AG09309 (cell line): ENCODE data around the gene POM121L2.

Source experiments
- DNase-seq: peaks from one replicate; pipeline ENCODE4 v3.0.0-alpha.2; 2010; ENCODE audit warnings: low read depth
- H3K4me3 ChIP-seq: 2 replicates; pipeline ENCODE4 v1.5.1; 2011; ENCODE audit warnings: mild to moderate bottlenecking, low read depth, low read length, moderate library complexity; ENCODE audit not compliant: control insufficient read depth
- TF ChIP-seq, protein P1 (sequence below): IDR thresholded peaks from 2 replicates; pipeline ENCODE4 v1.5.1; 2011; ENCODE audit warnings: mild to moderate bottlenecking, low read depth, low read length, inconsistent platforms; ENCODE audit not compliant: insufficient read depth, control insufficient read depth; ENCODE audit errors: missing control alignments

Gene POM121L2

DNA sequence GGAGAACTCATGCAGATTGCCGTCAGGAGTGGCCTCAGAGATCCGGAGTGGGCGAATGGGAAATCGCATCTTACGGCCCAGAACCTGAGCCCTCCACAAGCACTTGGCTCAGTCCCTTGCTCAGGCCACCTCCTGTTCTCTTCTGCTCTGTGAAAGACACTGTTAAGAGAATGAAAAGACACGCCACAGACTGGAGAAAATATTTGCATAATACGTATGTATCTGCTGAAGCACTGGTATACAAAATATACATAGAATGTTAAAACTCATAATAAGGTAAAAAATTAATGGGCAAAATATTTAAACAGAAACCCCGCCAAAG, 838 bp upstream of the POM121L2 start:
- DNase-seq, result no peak
- no peak overlapping the region for H3K4me3 ChIP-seq
- TF ChIP-seq, protein P1, sequence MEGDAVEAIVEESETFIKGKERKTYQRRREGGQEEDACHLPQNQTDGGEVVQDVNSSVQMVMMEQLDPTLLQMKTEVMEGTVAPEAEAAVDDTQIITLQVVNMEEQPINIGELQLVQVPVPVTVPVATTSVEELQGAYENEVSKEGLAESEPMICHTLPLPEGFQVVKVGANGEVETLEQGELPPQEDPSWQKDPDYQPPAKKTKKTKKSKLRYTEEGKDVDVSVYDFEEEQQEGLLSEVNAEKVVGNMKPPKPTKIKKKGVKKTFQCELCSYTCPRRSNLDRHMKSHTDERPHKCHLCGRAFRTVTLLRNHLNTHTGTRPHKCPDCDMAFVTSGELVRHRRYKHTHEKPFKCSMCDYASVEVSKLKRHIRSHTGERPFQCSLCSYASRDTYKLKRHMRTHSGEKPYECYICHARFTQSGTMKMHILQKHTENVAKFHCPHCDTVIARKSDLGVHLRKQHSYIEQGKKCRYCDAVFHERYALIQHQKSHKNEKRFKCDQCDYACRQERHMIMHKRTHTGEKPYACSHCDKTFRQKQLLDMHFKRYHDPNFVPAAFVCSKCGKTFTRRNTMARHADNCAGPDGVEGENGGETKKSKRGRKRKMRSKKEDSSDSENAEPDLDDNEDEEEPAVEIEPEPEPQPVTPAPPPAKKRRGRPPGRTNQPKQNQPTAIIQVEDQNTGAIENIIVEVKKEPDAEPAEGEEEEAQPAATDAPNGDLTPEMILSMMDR, result no peak

DNA sequence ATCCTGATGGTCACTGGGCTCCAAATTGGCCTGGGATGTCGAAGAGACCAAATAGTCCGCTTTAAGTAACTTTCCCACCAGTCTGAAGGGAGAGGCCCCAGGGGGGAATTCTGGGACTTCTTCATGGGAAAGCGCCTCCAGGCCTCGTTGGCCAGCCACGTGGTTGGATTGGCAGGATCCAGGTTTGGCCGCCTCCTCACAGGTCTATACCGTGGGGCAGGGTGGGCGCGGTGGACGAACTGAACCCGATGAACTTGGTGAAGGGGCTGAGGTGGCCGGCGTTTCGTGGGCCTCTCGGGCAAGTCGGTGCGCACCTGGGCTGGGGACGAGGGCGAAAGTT, 297 bp downstream of the POM121L2 start:
- H3K4me3 ChIP-seq, result peak overlapping the region; percentile 60
- TF ChIP-seq, protein P1, result no peak

DNA sequence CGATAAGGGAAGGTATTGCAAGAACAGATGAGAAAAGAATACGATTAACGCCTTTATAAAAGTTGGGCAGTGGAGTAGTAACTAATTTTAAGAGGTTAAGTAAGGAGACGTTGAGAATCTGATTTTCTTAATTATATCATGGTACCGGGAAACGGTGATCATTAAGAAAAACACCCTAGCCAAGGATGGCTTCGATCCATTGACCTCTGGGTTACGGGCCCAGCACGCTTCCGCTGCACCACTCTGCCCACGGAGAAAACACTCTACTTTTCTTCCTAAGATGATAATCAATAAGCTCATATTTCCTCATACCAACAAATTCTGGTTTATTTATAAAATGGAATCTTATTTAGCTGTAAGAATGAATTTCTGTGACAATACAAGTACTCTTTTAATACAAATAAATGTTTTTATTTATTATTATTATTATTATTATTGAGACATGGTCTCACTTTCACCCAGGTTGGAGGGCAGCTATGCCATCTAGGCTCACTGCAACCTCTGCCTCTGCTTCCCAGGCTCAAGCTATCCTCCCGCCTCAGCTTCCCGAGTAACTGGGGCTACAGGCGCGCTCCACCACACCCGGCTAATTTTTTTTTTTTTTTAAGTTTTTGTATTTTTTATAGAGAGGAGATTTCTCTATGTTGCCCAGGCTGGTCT, 8.3 kb downstream of the POM121L2 start:
- H3K4me3 ChIP-seq, result no peak overlapping the region
- DNase-seq, result no peak

More for the DNA sequence above, 297 bp downstream of the POM121L2 start:
- DNase-seq, result no peak

DNA sequence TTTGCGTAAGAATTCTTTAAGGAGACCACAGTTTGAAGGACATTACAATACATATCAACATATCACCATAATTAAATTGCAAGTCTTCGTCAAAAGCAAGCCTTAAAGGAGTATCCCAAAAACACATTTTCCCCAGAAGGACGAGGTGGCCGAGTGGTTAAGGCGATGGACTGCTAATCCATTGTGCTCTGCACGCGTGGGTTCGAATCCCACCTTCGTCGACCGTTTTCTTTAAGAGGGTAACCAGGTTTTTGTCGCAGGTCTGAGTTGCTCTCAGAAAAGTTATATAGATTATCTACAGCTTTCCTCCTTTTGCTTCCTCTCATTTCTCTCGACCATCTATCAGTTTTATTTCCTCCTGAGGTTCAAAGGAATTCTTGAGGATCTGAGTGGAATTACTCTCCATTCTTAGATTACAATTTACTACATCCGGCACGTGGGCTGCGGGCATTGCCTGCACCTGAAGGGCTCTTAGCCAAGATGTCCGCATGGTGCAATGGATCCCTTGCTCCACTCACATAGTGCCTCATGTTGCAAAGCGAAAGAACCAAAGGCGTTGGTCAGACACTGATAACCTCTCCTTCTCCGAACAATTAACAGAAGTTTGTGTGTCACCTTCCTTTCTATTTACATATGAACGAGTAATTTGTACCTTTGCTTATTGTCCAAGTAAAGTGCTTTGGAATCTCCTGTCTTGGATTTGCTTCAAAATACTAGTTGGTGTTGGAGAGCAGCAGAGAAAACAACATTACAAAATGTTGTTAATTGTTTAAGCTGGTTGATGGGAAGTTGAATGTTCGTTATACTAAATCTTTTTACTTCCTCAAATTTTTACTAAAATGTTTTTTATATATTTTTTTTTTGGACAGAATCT, 14.0 kb downstream of the POM121L2 start:
- TF ChIP-seq, protein P1, result no peak
- DNase-seq, result no peak
- H3K4me3 ChIP-seq, result no peak overlapping the region

More for the DNA sequence above, 8.3 kb downstream of the POM121L2 start:
- TF ChIP-seq, protein P1, result no peak

DNA sequence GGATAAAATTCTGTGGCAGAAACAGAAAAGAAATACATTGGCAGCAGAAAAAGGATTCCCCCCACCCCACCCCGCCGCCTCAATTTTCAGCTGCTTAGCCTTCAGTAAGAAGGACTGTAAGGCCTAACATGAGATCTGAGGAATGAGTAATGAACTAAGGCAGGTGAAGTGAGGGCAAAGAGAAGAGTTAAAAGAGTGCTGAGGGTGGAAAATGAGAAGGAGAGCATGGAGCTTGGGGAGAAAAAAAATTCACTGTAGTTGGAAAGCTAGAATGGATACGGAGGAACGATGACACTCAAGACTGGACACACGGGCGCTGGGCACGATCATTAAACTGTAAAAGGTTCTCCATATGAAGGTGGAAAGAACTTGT, 14.6 kb downstream of the POM121L2 start:
- no peak overlapping the region for H3K4me3 ChIP-seq
- no peak for DNase-seq
- TF ChIP-seq, protein P1, result no peak

DNA sequence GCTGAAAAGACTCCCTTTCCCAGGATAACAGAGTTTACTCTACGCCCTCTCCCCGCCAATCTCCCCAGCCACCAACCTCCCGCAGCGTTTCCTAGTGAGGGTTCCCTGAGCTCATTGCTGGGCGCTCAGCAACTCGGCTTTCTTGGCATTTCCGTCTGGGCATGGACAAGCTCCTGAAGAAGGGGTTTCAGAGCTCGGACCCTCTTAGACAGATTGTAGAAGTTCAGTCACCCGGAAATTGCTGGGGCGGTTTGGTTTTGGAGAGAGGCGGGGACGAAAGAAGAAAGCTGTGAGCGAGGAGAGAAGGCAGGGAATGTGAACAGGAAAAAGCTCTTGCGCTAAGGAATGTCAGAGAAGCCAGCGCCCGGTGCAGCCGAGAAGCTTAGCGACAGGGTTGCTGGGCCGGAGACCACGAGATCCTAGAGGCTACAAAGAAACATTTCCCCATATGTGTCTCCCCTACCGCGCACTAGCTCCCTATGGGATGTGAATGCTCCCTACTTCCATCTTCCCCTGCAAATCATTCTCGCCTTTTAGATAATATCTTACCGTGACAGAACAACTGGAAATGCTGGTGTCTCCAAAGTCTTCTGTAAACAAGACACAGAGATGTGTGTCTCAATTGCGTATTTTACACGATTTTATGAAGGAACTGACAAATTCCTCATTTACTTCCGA, 15.8 kb downstream of the POM121L2 start:
- TF ChIP-seq, protein P1, result no peak
- no peak for DNase-seq
- peak overlapping the region; percentile 56 for H3K4me3 ChIP-seq
